Osteocyte (in vitro differentiated cells): ENCODE results near the gene TIGD4. TPM values are rescaled to one million over a fixed set of nuclear protein-coding genes. Genes with fewer than 3 reads are reported as not detected.

ENCODE experiments used
- DNase-seq: peaks from one replicate; pipeline ENCODE4 v3.0.0; 2021; ENCODE audit warnings: mixed read lengths; ENCODE audit not compliant: unreplicated experiment; ENCODE audit errors: extremely low spot score
- H3K27ac Mint-ChIP-seq: one replicate; pipeline ENCODE4 v1.8.0; 2021; ENCODE audit warnings: mild to moderate bottlenecking, mixed read lengths; ENCODE audit not compliant: unreplicated experiment
- H3K27me3 Mint-ChIP-seq: one replicate; pipeline ENCODE4 v1.8.0; 2021; ENCODE audit warnings: mixed read lengths; ENCODE audit not compliant: unreplicated experiment
- H3K36me3 Mint-ChIP-seq: one replicate; pipeline ENCODE4 v1.8.0; 2021; ENCODE audit warnings: mixed read lengths; ENCODE audit not compliant: unreplicated experiment
- H3K4me1 Mint-ChIP-seq: one replicate; pipeline ENCODE4 v1.8.0; 2021; ENCODE audit warnings: mixed read lengths; ENCODE audit not compliant: unreplicated experiment
- H3K4me3 Mint-ChIP-seq: one replicate; pipeline ENCODE4 v1.8.0; 2021; ENCODE audit warnings: mild to moderate bottlenecking, moderate library complexity, mixed read lengths; ENCODE audit not compliant: unreplicated experiment
- H3K9me3 Mint-ChIP-seq: one replicate; pipeline ENCODE4 v1.8.0; 2021; ENCODE audit warnings: mixed read lengths; ENCODE audit not compliant: unreplicated experiment
- total RNA-seq: library from RNA; stranded (reverse); gene quantifications from 2 replicates; pipeline ENCODE4 v1.2.1, GENCODE V29; 2021
- TF ChIP-seq, protein P1 (sequence below): fragments of 200-600 bp; sonication (generic); IDR thresholded peaks from 2 replicates; pipeline ENCODE4 v1.5.0; 2021; ENCODE audit warnings: antibody characterized with exemption, mild to moderate bottlenecking, moderate library complexity

The TIGD4 gene
- total RNA-seq, 1 donor from 2014 or later, result 0.19 TPM

DNA sequence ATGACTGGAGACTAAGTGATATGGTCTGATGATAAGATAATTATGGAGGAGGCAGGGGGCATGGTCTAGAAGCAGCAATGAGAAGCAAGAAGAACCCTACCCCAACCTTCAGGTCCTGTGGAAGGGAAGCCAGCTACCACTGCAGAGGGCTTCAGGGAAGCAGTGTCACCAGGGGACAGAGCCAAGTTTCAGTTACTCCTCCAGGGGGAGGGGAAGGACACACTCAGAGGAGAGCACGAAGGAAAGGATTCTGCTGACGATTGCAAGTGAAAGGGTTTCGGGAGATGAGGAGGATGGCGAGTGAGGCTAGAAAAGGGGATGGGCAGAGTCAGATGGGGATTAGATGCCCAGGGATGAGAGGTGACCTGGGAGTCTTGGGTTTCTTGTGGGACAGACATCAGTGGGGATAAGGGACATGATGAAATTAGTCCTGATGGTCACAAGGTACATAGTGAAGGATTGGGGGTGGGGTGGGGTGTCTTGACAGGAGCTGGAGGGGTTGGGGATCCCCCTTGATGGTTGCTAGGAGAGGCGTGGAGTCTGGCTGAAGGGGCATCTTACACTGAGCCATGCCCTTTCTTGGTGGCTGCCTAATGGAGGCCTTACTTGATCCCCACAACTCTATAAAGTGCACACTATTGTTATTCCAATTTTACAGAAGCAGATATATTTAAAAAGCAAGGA, 45.4 kb downstream of the TIGD4 start:
- Mint-ChIP-seq H3K36me3 (no peaks in the 10 kb centered on the region), H3K9me3 (no peaks in the 10 kb centered on the region), H3K27ac (no peak overlapping the region), H3K4me1 (no peaks in the 10 kb centered on the region), H3K4me3 (no peak overlapping the region), H3K27me3 (peaks cover 20% of the 10 kb centered on the region)
- TF ChIP-seq, protein P1, sequence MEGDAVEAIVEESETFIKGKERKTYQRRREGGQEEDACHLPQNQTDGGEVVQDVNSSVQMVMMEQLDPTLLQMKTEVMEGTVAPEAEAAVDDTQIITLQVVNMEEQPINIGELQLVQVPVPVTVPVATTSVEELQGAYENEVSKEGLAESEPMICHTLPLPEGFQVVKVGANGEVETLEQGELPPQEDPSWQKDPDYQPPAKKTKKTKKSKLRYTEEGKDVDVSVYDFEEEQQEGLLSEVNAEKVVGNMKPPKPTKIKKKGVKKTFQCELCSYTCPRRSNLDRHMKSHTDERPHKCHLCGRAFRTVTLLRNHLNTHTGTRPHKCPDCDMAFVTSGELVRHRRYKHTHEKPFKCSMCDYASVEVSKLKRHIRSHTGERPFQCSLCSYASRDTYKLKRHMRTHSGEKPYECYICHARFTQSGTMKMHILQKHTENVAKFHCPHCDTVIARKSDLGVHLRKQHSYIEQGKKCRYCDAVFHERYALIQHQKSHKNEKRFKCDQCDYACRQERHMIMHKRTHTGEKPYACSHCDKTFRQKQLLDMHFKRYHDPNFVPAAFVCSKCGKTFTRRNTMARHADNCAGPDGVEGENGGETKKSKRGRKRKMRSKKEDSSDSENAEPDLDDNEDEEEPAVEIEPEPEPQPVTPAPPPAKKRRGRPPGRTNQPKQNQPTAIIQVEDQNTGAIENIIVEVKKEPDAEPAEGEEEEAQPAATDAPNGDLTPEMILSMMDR, result no peak
- no peak for DNase-seq

DNA sequence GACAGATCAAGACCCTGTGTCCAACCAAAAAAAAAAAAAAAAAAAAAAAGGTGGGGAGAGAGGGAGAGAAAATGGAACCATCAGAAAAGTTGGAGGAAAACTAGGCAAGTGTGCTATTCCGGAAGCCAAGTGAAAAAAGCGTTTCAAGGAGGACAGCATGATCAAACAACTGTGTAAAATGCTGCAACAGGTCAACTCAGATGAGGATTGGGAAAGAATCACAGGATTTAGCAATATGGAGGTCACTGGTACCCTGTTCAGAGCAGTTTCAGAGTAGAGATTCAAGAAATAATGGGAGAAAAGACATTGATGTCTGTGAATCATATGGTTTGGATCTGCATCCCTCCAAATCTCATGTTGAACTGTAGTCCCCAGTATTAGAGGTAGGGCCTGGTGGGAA, 47.5 kb downstream of the TIGD4 start:
- Mint-ChIP-seq H3K27me3 (peaks cover 17% of the 10 kb centered on the region), H3K9me3 (no peaks in the 10 kb centered on the region), H3K4me1 (no peaks in the 10 kb centered on the region), H3K27ac (no peak overlapping the region), H3K36me3 (no peaks in the 10 kb centered on the region), H3K4me3 (no peak overlapping the region)
- DNase-seq, result no peak
- TF ChIP-seq, protein P1, result no peak

- H3K9me3 Mint-ChIP-seq, result no peaks in the 10 kb centered on the region
- H3K4me1 Mint-ChIP-seq, result no peaks in the 10 kb centered on the region
- H3K36me3 Mint-ChIP-seq, result no peaks in the 10 kb centered on the region
- TF ChIP-seq, protein P1, result no peak
- no peak for DNase-seq
- no peak overlapping the region for H3K4me3 Mint-ChIP-seq
- no peak overlapping the region for H3K27ac Mint-ChIP-seq
- H3K27me3 Mint-ChIP-seq, result peaks cover 13% of the 10 kb centered on the region
Measured at GRCh38 chr4:152729466-152729865, 50.1 kb downstream of the TIGD4 start.

DNA sequence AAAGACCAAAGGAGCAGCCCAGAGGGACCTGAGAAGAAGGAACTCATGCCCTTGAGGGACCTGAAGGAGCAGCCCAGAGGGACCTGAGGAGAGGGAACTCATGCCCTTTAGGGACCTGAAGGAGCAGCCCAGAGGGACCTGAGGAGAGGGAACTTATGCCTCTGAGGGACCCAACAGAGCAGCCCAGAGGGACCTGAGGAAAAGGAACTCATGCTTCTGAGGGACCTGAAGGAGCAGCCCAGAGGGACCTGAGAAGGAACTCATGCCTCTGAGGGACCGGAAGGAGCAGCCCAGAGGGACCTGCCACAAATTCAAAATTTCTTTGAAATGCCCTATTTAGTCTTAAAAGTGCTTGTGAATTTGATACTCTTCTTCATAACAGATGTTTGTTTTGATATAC, 51.2 kb downstream of the TIGD4 start:
- no peak overlapping the region for H3K27ac Mint-ChIP-seq
- no peak overlapping the region for H3K4me3 Mint-ChIP-seq
- H3K27me3 Mint-ChIP-seq, result peaks cover 13% of the 10 kb centered on the region
- no peaks in the 10 kb centered on the region for H3K9me3 Mint-ChIP-seq
- TF ChIP-seq, protein P1, result no peak
- H3K36me3 Mint-ChIP-seq, result no peaks in the 10 kb centered on the region
- DNase-seq, result no peak
- no peaks in the 10 kb centered on the region for H3K4me1 Mint-ChIP-seq

DNA sequence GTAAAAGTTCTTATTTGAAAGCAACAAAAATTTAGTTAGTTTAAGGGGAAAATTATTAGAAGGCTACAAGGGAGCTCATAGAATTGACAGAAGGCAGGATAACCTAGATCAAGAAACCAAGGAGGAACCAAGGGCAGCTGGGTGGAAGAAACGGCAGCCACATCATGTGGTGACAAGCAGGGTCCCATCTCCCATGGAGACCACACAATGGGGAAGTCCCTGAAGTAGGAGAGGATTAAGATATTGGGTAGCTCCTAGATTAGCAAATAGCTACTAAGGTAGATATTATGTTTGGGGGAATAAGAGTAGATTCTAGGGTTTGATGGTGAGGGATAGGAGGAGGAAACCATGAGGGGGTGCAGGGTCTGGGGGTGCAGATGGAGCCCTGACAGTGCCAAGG, 51.7 kb downstream of the TIGD4 start:
- no peak overlapping the region for H3K27ac Mint-ChIP-seq
- H3K4me1 Mint-ChIP-seq, result no peaks in the 10 kb centered on the region
- no peaks in the 10 kb centered on the region for H3K36me3 Mint-ChIP-seq
- H3K27me3 Mint-ChIP-seq, result peaks cover 17% of the 10 kb centered on the region
- no peak for DNase-seq
- TF ChIP-seq, protein P1, result no peak
- H3K4me3 Mint-ChIP-seq, result no peak overlapping the region
- H3K9me3 Mint-ChIP-seq, result no peaks in the 10 kb centered on the region
